HEK293T (cell line): ENCODE results near the gene CYP2W1.

Source experiments
- ARNT ChIP-seq: fragments of 450-650 bp; IDR thresholded peaks from 2 replicates; pipeline ENCODE4 v1.6.1; 2017; ENCODE audit warnings: mild to moderate bottlenecking
- FOXA1 ChIP-seq: fragments of 450-650 bp; IDR thresholded peaks from 2 replicates; pipeline ENCODE4 v1.6.1; 2016; ENCODE audit warnings: mild to moderate bottlenecking
- HDGF ChIP-seq: fragments of 450-650 bp; IDR thresholded peaks from 2 replicates; pipeline ENCODE4 v1.6.1; 2017; ENCODE audit warnings: antibody characterized with exemption, borderline replicate concordance
- NFRKB ChIP-seq: fragments of 450-650 bp; IDR thresholded peaks from 2 replicates; pipeline ENCODE4 v1.6.1; 2016; ENCODE audit warnings: mild to moderate bottlenecking, moderate library complexity
- SP1 ChIP-seq: fragments of 450-650 bp; IDR thresholded peaks from 2 replicates; pipeline ENCODE4 v1.6.1; 2017
- SUZ12 ChIP-seq: fragments of 450-650 bp; IDR thresholded peaks from 2 replicates; pipeline ENCODE4 v1.6.1; 2016; ENCODE audit warnings: mild to moderate bottlenecking
- ZNF384 ChIP-seq: fragments of 450-650 bp; IDR thresholded peaks from 2 replicates; pipeline ENCODE4 v1.6.1; 2016

DNA sequence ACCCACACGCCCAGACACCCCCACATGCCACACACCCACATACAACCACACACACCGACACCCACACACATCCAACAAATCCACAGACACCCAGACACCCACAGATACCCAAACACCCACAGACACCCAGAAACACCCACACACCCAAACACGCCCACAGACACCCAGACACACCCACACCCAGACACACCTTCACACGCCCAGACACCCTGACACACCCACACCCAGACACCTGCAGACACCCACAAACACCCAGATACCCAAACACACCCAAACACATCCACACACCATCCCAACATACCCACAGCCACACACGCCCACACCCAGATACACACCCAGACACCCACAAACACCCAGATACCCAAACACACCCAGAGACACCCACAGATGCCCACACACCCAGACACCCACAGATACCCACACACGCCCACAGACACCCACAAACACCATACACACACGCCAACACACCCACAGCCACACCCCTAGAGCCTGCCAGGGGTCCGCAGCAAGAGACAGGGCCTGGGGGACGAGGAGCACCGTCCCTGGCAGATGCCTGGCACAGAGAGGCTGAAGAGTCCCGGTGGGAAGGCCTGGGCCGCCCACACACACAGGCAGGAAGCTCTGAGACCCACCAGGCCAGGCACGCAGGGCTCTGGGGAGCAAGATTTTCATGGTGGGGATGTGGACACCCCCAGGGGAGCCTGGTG, 28.5 kb downstream of the CYP2W1 start:
- TF ChIP-seq FOXA1: no peak
- TF ChIP-seq ZNF384: no peak
- TF ChIP-seq SP1: no peak
- no peak for TF ChIP-seq NFRKB
- no peak for TF ChIP-seq SUZ12
- TF ChIP-seq ARNT: no peak
- TF ChIP-seq HDGF: no peak
